Lower leg skin (tissue), 4 donors: ENCODE measurements around the gene IL17RB. TPM values are rescaled to one million over a fixed set of nuclear protein-coding genes. Genes with fewer than 3 reads are reported as not detected.

ENCODE experiments used
- DNase-seq, 2 donors: peaks; one replicate each; pipeline ENCODE4 v3.0.0-alpha.2; 2019; ENCODE audit warnings: low spot score in 2 of 2
- H3K4me3 ChIP-seq: fragments of 200-600 bp; sonication (generic); 2 replicates; pipeline ENCODE4 v1.5.1; 2017; ENCODE audit warnings: mild to moderate bottlenecking, low read depth; ENCODE audit not compliant: poor library complexity, severe bottlenecking
- POLR2A ChIP-seq, 2 donors: fragments of 450-650 bp; IDR thresholded peaks; one replicate each; pipeline ENCODE4 v1.6.1; 2016 to 2017; ENCODE audit warnings: antibody characterized with exemption in 2 of 2, mild to moderate bottlenecking in 1 of 2, moderate library complexity in 1 of 2
- WGBS, 2 donors: methylation state at CpG; one replicate each; pipeline ENCODE4 v1.1.5; 2018; 5-methylcytosine and 5-hydroxymethylcytosine counted together
- intact Hi-C: fragments of 100-400 bp; cut with DNase I; formaldehyde crosslinking; loops from one replicate; pipeline ENCODE4 v1.15.0; 2023; ENCODE audit warnings: low total_unique reads
- total RNA-seq, 4 donors: library from RNA; depleted of rRNA; stranded (reverse); fragments of >200 nt; gene quantifications; one replicate each; pipeline ENCODE4 v1.1.0, GENCODE V29; 2016
- TF ChIP-seq, protein P1 (sequence below), 3 donors: fragments of 450-650 bp; IDR thresholded peaks; one replicate each; pipeline ENCODE4 v1.5.1; 2016; ENCODE audit warnings: antibody characterized with exemption in 3 of 3, mild to moderate bottlenecking in 3 of 3, moderate library complexity in 2 of 3

IL17RB gene
- total RNA-seq, 4 donors from 2014 or later: 0.63 to 1.9 (median 0.81) TPM; not detected in 1

DNA sequence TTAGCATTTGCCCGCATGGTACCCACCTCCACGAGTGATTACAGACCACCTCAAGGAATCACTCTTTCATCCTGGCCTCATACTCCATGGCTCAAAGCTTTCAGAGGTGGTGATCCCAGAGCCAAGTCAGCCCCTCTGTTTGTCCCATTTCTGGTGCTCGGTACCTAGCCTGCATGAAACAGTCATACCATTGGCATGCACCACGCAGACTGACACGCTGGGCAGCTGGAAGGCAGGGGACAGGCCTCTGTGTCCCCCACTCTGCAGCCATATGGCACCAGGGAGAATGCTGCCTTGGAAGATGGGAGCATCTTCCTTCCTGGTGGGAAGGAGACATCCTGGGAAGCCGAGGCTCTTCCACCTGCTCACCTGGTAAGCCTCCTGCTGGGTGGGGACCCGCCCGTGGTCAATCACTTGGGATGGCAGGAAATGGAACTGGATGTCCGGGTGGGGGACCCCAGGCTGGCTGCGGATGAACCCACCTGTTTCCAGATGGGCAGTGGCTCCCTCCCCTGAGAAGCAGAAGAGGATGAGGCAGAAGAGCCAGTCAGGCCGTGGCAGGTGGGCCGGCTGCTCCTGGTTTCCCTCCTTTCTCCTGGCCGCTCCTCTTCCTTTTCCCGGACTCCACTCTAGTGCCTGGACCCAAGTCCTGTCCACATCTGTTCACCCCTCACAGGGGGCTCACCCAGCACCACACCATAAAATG, 27.1 kb upstream of the IL17RB start:
- TF ChIP-seq, protein P1, sequence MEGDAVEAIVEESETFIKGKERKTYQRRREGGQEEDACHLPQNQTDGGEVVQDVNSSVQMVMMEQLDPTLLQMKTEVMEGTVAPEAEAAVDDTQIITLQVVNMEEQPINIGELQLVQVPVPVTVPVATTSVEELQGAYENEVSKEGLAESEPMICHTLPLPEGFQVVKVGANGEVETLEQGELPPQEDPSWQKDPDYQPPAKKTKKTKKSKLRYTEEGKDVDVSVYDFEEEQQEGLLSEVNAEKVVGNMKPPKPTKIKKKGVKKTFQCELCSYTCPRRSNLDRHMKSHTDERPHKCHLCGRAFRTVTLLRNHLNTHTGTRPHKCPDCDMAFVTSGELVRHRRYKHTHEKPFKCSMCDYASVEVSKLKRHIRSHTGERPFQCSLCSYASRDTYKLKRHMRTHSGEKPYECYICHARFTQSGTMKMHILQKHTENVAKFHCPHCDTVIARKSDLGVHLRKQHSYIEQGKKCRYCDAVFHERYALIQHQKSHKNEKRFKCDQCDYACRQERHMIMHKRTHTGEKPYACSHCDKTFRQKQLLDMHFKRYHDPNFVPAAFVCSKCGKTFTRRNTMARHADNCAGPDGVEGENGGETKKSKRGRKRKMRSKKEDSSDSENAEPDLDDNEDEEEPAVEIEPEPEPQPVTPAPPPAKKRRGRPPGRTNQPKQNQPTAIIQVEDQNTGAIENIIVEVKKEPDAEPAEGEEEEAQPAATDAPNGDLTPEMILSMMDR (IDR thresholded peaks at IDR 0.05): no peak
- TF ChIP-seq POLR2A (IDR thresholded peaks at IDR 0.05): no peak
- intact Hi-C loops: no loop called here
- WGBS, 2 donors: 91% methylated on average over 11 to 14 of the region's 14 CpGs
- H3K4me3 ChIP-seq: no peak overlapping the region
- peak in 1 of 2 donors; percentile 64 for DNase-seq

GRCh38 chr3:53820084-53820483, 26.3 kb upstream of the IL17RB start:
- no peak for TF ChIP-seq POLR2A (IDR thresholded peaks at IDR 0.05)
- TF ChIP-seq, protein P1 (IDR thresholded peaks at IDR 0.05): no peak
- intact Hi-C loops: no loop called here
- no peak overlapping the region for H3K4me3 ChIP-seq
- DNase-seq: peak in 1 of 2 donors; percentile 45
- 92 to 93% methylated on average over 4 to 5 of the region's 5 CpGs for WGBS, 2 donors

DNA sequence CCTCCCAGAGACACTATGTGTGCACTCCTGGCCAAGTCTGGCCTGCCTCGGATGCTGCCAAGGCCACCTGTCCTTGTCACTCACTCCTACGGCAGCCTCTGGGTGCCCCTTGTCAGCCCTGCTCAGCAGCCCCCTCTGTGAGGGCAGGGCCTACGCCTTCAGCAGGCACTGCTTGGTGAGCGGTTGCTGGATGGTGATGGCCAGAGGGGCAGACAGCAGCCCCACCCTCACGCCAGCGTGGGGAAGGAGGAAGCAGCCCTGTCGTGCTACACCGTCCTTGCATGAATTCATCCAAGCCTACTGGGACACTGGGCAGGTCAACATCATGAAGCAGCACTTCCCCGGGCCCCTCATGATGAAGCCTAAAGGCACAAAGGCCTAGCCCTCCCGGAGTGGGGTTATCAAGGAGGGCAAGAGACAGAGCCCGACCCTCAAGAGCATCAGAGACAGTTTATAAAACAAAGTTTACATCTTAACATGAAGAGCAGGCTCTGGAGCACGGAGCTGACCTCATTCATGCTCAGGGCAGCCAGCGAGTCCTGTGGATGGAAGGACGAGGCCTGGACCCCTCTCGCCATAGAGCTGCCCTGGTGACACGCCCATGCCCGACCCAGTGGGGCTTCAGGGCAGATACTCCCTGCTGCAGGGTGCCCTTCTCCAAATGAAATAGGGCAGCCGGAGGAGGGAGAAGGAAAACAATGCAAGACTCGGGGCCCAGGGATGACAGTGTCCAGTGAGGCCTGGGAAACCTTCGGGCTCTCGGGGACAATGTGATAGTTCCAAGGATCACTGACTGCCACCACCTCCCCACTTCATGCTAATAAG, 25.4 kb upstream of the IL17RB start:
- no peak for TF ChIP-seq POLR2A (IDR thresholded peaks at IDR 0.05)
- TF ChIP-seq, protein P1 (IDR thresholded peaks at IDR 0.05): no peak
- WGBS, 2 donors: 86 to 88% methylated on average over 20 to 21 of the region's 21 CpGs
- DNase-seq: peak in 1 of 2 donors; percentile 75
- intact Hi-C loops: no loop called here
- H3K4me3 ChIP-seq: no peak overlapping the region

DNA sequence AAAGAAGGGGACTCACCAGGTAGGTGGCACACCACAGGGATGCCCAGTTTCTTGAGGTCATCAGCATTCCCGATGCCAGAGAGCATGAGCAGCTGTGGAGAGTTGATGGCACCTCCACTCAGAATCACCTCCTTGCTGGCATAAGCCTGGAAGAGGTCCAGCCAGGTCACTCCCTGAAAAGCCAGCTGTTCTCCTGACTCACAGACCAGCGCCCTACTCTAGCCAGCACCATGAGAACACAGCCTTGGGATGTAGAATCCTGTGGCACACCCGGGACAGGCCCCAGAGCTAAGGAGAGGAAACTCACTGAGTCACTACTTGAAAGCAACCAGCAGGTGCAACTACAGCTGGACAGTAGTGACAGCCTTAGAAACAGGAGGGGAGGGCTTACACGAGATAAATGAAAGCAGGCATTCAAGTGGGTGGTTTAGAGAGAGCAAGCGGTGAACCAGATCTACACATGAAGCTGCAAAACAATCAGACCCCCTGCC, 24.7 kb upstream of the IL17RB start:
- no peak overlapping the region for H3K4me3 ChIP-seq
- peak in 1 of 2 donors; percentile 79 for DNase-seq
- WGBS, 2 donors: 48 to 62% methylated on average over 5 of the region's 5 CpGs
- intact Hi-C loops: no loop called here
- TF ChIP-seq POLR2A (IDR thresholded peaks at IDR 0.05): no peak
- TF ChIP-seq, protein P1 (IDR thresholded peaks at IDR 0.05): no peak

DNA sequence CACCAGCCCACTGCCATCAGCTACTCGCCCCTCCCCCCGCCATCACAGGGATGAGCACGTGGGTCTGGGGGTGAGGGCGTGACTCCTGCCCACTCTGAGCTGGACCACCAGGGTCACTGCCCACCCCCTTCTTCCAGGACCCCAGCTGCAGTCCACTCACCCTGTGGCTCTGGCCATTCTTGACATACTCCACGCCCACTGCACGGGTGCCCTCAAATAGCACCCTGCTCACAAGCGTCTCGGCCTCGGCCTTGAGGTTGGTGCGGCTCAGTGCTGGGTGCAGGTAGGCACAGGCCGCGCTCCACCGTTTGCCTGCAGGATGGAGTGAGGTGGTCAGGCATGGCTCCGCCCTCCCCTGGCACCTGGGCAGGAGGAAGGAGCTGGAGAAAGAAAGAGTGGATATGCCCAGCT, 24.0 kb upstream of the IL17RB start:
- no peak overlapping the region for H3K4me3 ChIP-seq
- no peak for TF ChIP-seq POLR2A (IDR thresholded peaks at IDR 0.05)
- TF ChIP-seq, protein P1 (IDR thresholded peaks at IDR 0.05): no peak
- intact Hi-C loops: no loop called here
- WGBS, 2 donors: 75 to 91% methylated on average over 8 to 14 of the region's 14 CpGs
- peak in 1 of 2 donors; percentile 63 for DNase-seq
